Activated CD8-positive, alpha-beta memory T cell treated with anti-CD3 and anti-CD28 coated beads, Interleukin-2, amount 50 U/mL, for 48 hours (primary cell): ENCODE data around the gene ST7.
"Not testable (repeated sequence)": the region's sequence is repeated elsewhere in the genome, so short reads cannot be mapped to it uniquely, and the experiment has no call there.

Experiments used
- DNase-seq: peaks from one replicate; pipeline ENCODE4 v3.0.0-alpha.2; 2020

ST7 gene

DNA sequence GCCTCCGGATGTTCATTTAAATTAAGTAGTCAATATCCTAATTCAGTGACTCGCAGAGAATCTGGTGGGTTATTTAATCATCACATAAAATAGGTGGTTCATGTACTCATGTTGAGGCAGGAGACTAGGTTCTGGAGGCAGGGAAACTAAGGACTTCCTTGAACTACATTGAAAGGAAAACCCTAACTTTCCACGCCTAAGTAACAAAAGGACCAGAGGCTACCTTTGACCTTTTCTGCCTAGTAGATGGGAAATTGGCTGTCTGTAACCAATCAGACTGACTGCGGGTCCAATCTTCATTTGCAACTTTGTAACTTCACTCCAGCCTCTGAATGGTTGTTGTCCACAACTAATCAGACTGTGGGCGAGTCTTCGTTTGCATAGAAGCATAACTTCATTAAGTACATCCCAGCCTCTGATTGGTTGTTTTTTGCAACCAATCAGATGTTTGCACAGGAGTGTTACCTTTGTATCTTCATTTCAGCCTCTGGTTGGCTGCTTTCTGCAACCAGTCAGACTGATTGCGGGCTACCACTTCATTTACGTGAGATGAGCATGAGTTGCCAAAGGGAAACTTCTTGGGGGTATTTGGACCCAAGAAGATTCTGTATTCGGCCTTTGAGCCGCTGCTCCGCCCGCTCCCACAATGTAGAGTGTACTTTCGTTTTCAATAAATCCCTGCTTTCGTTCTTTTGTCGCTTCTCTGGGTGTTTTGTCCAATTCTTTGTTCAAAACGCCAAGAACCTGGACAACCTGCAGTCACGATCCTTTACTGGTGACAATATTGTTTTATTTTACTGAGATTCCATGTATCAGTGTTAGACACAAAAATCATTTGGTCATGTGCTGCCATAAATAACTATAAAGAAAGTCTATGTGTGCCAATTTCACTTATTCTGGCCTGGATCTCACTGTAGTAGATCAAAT lies 1.7 kb upstream of the ST7 start:
- DNase-seq: no peak

DNA sequence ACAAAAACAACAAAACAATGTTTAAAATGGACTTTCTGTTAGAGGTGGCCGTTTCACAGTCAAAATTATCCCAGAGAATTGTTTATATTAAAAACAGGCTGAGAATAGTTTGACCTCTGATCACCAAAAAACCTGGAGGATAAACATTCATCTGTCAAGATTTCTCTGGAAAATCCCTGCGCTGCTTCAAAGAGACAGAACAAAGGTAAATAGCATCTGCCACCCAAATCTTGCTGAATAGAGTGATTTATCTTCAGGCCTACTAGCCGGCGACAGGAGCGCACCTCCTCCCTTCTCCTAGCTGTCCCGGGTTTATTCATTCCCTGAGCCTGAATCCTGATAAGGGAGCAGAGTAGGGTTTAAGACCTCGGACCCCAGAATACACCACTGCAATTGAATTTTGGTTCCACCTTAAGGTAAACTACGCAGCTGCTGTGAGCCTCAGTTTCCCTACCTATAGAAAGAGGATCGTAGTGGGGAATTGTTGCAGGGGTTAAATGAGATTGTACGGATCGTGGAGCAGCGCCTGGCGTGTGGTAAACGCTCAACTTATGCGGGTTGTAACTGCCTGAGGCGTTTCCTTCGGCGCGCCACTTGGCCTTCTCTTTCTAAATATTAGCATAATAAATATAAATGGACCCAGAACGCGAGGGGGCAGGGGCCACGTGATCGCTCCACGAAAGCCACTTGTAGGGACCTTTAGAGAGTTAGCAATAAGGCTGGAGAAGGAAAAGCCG lies 498 bp upstream of the ST7 start:
- no peak for DNase-seq

DNA sequence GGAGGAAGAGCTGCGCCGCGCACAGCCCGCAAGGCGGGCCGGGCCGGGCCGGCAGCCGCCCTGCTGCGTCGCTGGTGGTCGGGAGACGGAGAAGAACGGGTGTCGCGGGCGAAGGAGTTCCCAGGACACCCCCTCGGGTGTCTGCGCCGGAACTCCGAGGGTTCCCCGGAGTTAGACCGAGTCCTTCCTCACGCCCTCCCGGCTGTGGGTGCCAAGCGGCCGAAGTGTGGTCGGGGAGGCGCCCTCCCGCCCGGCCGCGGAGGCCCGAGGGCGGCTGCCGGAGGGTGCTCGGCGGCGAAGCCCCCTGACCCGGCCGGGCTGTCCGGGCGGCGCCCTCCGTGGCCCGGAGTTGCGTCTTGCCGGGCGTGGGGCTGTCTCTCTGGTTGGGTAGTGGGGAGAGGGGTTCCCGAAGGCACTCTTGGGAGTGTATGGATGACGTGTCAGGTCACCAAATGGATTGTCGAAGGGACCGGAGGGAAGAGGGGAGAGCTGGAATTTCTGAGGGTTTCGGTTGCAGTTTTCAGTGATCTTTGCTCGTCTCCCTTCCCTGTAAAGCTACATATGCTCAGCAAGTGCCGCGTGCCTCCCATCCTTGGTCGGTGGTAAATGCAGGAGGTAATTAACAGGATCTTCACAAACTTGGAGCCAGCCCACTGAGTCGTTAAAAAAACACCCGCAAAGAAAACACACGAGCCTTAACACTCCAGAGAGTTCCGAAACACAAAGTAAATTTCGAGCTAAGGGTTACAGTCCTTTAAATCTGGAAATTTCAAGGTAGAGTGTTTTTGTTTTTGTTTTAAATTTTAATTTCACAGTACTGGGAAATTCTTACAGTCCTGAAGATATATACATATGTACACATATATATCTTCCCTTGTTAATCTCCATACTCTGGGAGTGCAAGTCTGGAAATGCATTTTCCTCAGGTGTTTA lies 871 bp downstream of the ST7 start:
- DNase-seq: peak; percentile 69

DNA sequence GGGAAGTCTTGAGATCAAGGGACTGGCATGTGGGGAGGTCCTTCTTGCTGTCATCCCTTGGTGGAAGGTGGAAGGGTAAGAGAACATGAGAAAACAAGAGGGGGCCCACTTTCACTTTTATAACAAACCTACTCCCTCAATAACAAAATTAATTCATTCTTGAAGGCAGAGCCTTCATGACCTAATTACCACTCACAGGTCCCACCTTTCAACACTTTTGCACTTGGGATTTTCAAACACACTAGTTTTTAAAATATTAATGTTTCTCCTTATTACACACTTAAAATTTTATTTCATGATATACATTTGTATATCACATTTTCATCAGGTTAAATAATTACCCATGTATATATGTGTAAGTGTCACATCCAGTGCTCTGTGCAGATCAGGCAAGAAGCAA lies 2.0 kb downstream of the ST7 start:
- no peak for DNase-seq

DNA sequence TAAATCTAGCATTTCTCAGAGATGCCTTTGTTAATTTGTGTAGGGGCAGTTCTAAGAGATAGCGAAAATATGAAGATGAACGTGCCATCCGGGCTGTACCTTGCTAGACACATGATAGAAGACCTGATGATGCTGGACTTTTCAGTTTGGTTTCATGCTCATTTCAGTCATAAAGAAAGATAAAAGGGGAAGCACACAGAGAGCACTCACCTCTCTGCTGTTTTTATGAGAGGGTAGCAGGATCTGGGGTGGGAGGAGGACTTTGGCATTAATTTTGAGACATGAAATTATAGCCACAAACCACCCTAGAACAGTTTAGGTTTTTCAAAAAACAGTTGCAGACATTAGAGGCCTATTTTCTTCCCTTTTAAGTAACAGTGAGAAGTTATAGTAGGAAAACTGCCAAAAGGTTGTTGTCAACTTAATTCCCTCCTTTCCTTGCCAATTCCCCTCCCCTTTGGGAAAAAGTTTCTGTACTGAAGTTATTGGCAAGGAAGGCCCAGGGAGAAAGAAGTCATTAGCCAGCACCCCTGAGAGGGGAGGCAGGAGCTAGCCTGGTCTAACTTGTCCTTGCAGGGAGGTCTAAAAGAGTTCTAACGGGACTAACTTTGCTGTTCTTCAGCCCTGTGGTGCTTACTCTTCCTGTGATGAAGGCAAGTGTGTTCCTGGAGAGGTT lies 2.6 kb downstream of the ST7 start:
- no peak for DNase-seq

DNA sequence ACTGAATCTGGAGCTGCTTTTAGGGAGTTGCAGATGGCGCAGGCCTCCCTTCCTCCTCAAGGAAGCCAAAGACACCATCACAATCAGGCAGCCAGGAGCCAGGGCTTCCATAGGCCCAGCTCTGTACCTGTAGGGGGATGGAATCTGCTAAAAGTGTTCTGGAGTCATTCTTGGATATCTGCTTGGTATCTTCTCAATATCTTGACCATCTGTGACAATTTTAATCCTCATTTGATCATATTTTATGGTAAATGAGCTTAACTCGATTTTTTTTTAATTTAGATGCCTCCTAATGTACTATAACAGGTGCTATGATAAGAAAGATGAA lies 3.1 kb downstream of the ST7 start:
- no peak for DNase-seq

DNA sequence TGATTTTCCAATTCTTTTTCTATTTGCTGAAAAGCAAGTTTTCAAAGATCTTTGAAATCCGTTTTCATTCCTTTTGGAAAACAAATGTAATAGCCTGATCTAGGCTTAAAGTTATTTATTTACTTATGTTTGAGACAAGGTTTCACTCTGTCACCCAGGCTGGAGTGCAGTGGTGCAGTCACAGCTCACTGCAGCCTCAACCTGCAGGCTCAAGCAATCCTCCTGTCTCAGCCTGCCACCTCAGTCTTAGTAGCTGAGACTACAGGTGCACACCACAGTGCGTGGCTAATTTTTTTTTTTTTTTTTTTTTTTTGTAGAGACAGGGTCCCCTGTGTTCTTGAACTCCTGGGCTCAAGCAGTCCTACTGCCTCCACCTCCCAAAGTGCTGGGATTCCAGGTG lies 4.6 kb downstream of the ST7 start:
- no peak for DNase-seq

DNA sequence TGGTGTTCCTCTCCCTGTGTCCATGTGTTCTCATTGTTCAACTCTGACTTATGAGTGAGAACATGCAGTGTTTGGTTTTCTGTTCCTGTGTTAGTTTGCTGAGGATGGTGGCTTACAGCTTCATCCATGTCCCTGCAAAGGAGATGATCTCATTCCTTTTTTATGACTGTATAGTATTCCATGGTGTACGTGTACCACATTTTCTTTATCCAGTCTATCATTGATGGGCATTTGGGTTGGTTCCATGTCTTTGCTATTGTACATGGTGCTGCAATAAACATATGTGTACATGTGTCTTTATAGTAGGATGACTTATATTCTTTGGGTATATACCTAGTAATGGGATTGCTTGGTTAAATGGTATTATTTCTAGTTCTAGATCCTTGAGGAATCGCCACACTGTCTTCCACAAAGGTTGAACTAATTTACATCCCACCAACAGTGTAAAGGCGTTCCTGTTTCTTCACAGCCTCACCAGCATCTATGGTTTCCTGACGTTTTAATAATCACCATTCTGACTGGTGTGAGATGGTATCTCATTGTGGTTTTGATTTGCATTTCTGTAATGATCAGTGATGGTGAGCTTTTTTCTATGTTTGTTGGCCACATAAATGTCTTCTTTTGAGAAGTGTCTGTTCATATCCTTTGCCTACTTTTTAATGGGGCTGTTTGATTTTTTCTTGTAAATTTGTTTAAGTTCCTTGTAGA lies 8.8 kb downstream of the ST7 start:
- DNase-seq: not testable (repeated sequence)

DNA sequence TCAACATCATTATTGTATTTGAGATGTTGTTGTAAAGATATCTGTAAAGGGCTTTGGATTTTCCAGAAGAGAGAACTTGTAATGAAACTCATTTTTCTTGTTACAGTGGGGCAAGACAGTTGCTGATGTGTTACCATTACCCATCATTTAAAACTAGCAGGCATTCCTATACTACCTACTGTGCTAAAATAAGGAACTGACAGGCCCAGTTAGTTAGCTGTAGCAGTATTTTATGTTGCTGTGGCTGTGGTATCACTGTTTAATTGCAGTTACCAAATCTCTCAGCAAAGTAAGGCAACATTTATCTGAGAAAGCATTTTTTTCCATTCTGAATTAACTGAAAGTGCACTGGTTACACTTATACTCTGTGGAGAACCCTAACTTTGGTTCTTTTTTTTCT lies 9.9 kb downstream of the ST7 start:
- no peak for DNase-seq

DNA sequence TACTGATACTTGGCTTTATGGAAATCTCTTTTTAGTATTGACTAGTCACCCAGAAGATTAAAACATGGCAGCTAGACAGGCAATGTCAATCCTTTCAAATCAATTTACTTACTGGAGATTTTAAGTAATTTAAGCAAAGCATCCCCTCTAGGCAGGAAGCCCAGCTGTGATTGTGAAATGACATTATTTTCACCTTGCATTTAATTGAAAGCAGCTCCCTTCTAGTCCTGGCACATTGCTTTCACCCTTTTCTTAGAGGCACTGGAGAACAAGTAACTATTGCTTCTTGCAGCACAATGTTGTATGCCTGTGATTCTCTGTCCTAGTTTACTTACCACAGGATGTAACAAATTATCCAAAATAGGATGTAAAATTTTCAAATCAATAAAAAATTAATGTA lies 13.3 kb downstream of the ST7 start:
- DNase-seq: no peak

DNA sequence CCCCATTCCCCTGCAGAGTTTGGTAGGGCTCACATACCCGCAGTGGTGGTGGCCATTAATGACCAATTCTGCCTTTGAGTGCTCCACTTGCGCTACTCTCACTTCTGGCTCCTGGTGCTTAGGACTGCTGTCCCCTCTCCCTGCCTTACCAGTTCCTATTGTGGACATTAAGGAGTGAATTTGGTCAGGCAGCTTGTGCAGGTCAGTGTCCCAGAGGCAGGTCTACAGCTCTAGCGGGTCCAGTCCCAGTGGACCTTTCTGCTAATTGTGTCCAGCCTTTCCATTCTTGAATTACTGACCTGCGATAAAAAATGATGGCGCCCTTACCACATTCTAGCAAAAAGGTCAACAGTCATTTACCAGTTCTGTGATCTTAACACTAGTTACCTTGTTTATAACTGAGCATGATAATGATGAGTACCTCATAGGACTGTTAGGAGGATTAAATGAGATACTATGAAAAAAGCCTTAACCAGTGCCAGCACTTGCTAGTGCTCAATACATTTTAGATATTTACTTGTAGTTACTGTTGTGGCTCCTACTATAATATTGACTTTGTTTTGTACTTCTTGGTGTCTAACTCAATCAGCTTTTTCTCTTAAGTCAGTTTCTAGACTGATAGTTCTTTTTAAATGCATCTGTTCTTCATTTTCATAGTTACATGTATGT lies 14.1 kb downstream of the ST7 start:
- no peak for DNase-seq

DNA sequence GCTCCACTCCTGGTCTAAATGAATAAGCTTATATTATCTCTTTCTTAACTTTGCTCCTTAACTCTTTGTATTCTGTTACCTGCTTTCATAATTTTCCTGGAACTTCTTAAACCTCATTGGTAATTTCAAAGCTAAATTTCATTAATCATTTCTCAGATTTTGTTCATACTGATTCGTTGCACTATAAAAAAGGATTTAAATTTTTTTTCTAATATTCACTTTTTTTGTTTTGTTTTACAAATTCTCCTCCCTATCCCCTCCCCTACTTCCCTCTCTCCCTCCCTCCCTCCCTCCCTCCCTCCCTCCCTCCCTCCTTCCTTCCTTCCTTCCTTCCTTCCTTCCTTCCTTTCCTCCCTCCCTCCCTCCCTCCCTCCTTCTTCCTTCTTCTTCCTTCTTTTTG lies 14.7 kb downstream of the ST7 start:
- DNase-seq: no peak

DNA sequence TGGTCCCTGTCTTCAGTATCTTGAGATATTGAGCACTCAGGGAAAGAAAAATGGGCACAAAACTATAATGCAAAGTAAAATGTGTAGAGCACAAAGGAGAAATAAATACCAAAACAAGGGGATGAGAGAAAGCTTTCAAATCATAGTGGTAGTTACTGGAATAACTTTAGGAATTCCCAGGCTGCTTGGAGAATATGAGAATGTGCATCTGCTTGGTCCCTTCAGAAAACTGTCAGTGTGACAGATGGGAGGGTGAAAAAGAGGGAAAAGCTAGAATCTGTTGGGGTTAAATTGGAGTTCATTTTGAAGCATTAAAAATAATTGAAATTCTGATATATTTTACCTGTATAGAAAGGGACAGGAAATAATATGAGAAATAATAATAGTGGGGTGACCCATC lies 15.3 kb downstream of the ST7 start:
- no peak for DNase-seq

DNA sequence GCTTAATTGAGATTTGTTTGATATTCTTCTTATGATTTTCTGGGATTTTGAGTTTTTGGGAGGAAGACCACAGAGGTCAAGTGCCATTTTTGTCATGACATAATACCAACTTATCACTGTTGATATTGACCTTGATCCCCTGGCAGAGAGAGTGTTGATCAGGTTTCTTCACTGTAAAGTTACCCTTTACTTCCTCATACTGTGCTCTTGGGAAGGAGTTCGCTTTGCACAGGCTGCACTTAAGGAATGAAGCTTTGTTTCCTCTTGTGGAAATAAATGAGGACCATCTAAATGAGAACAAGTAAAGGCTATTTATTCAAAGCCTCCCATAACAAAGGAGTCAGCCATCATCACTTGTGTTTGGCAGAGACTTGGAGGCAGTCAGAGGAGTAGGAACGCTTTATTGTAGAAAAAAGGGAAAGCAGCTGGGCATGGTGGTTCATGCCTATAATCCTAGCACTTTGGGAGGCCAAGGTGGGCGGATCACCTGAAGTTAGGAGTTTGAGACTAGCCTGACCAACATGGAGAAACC lies 16.1 kb downstream of the ST7 start:
- no peak for DNase-seq

DNA sequence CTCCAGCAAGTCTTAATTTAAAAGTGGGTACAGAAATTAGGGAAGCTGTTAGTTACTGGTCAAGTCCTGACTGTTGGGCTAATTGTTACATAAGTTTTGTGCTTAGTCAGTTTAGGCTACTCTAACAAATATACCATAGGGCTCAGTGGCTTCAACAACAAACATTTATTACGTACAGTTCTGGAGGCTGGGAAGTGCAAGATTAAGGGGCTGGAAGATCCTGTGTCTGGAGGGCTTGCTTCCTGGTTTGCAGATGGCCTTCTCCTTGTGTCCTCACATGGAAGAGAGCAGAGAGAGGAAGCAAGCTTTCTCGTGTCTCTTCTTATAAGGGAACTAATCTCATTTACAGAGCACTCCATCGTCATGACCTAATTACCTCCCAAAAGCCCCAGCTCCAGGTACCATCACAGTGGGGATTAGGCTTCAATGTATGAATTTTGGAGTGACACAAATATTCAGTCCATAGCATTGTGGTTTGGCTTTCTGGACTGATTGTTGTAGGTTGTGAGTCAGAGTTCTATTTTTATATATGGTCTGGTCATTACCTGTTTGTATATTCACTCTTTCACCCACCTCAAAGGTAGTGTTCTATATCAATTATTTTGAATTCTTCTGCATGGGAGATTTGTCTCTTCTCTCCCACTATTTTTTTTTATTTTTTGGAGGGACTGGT lies 17.1 kb downstream of the ST7 start:
- DNase-seq: no peak

DNA sequence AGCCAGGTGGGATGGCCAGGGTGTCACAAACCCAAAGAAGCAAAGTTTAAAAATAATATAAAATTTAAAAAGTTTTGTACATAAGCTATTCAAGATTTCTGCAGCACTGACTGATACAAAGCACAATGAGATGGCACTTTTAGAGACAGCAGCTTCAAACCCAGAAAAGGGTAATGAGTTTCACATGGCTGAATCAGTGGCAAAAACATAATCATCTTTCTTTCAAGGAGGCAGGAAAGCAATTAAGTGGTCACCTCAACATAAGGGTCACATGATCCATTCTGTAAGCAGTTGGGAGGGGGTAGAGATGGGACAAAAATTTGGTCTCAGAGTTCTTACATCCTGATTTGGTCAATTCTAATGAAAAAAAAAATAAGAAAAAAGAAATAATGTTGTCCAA lies 17.9 kb downstream of the ST7 start:
- not testable (repeated sequence) for DNase-seq

DNA sequence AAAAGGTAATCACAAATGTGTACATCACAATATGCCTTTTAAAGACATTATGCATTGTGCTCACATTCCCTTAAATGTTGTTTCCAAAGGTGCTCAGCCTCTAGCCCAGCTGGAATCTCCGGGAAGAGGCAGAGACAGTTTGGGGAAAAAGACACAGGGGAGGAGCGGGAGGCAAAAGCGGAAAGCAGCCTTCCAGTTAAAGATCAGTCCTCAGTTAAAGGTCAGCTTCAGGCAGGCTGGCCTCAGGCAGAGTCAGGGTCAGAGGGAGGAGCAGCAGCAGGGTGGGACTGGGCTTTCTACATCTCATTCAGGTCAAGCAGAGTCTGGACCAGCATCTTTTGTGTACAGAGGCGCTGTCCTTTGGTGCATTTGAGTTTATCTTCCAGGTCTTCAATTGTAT lies 18.6 kb downstream of the ST7 start:
- DNase-seq: no peak

DNA sequence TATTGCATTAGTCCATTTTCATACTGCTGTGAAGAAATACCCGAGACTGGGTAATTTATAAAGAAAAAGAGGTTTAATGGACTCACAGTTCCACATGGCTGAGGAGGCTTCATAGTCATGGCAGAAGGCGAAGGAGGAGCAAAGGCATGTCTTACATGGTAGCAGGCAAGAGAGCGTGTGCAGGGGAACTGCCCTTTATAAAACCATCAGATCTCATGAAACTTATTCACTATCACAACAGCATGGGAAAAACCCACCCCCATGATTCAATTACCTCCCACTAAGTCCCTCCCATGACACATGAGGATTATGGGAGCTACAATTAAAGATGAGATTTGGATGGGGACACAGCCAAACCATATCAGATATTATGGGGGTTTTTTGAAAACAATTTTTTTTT lies 21.7 kb downstream of the ST7 start:
- not testable (repeated sequence) for DNase-seq

DNA sequence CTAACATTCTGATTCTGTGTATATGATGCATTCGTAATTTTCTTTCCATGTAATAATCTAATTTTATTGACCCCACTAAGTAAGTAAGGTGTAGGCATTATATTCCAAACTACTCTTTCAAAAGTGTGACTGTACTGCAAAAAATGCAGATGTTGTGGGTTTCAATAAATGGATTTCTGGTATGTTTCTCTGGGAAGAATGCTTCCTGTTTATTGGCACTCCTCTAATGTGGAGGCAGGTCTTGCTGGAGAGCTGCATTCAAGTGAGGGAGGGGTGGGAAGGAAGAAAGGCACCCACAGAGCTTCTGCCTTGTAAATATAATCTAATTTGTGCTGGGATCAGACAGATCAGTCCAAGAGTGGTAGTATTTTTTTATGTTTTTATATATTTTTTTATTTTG lies 23.9 kb downstream of the ST7 start:
- no peak for DNase-seq

DNA sequence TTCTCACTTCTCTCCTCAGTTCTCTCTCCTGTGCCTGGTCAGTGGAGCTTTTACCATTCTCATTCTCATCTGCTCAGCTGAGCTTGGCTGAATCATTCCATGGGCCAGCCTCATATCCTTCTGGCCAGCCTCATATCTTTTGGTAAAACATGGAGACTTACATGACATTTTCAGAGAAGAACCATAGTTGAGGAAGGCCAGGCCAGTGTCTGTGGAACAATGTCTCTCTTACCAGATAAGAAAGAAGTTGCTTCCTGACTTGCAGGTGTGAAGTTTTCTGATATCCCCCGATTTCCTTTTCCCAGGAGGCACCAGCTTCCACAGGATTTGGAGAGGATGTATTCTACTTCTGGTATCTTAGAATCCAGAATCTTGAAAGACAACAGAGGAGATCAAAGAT lies 24.7 kb downstream of the ST7 start:
- no peak for DNase-seq

DNA sequence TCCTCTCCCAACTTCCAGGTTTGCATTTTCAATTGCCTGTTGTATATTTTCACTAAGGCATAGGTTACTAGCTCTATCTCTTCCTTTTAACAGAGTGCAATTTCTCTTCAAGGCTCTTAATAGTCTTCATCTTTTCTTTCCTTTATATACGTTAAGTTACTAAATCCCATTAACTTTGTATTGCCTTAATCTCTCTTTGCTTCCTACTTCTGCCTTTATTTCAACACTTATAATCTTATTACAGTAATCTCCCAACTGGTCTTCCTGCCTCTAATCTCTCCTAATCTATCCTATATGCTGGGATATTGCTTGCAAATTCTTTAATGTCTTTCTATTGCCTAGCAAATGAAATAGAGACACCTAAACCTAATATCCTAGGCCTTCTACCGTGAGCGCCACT lies 26.1 kb downstream of the ST7 start:
- DNase-seq: no peak
